Sigmoid colon (tissue), 4 donors: ENCODE data around the gene DNAH6.
"Not testable (repeated sequence)": the region's sequence is repeated elsewhere in the genome, so short reads cannot be mapped to it uniquely, and the experiment has no call there.

Experiments
- CTCF ChIP-seq, 4 experiments: fragments of 450-650 bp in 3 of 4; fragments of 200-600 bp in 1 of 4; IDR thresholded peaks; one replicate each; pipeline ENCODE4 v1.5.1; 2016 to 2019; ENCODE audit warnings: antibody characterized with exemption in 4 of 4, mild to moderate bottlenecking in 3 of 4, moderate library complexity in 2 of 4
- EP300 ChIP-seq, 4 donors: sonication (generic); formaldehyde crosslinking; IDR thresholded peaks; one replicate each; pipeline ENCODE4 v1.6.1; 2017; ENCODE audit warnings: antibody characterized with exemption in 4 of 4
- POLR2A ChIP-seq, 2 donors: fragments of 450-650 bp; IDR thresholded peaks; one replicate each; pipeline ENCODE4 v1.6.1; 2016; ENCODE audit warnings: antibody characterized with exemption in 2 of 2, mild to moderate bottlenecking in 2 of 2, moderate library complexity in 2 of 2
- POLR2AphosphoS5 ChIP-seq, 4 donors: sonication (generic); formaldehyde crosslinking; IDR thresholded peaks; one replicate each; pipeline ENCODE4 v1.6.1; 2017; ENCODE audit warnings: antibody characterized with exemption in 4 of 4

- TF ChIP-seq CTCF, EP300, POLR2AphosphoS5, POLR2A (IDR thresholded peaks at IDR 0.05): not testable (repeated sequence)
These were observed 35.2 kb downstream of the DNAH6 start for GRCh38 chr2:84551526-84551925.
